Stimulated activated CD4-positive, alpha-beta T cell treated with anti-CD3 and anti-CD28 coated beads, Interleukin-1b, Interleukin-23, amount 100 ng/mL, for 48 hours (primary cell): Measurements from ENCODE around the gene PNPLA5.
"Not testable (repeated sequence)": the region's sequence is repeated elsewhere in the genome, so short reads cannot be mapped to it uniquely, and the experiment has no call there.

Source experiments
- DNase-seq: peaks from one replicate; pipeline ENCODE4 v3.0.0-alpha.2; 2020

PNPLA5 gene, protein sequence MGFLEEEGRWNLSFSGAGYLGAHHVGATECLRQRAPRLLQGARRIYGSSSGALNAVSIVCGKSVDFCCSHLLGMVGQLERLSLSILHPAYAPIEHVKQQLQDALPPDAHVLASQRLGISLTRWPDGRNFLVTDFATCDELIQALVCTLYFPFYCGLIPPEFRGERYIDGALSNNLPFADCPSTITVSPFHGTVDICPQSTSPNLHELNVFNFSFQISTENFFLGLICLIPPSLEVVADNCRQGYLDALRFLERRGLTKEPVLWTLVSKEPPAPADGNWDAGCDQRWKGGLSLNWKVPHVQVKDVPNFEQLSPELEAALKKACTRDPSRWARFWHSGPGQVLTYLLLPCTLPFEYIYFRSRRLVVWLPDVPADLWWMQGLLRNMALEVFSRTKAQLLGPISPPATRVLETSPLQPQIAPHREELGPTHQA

DNA sequence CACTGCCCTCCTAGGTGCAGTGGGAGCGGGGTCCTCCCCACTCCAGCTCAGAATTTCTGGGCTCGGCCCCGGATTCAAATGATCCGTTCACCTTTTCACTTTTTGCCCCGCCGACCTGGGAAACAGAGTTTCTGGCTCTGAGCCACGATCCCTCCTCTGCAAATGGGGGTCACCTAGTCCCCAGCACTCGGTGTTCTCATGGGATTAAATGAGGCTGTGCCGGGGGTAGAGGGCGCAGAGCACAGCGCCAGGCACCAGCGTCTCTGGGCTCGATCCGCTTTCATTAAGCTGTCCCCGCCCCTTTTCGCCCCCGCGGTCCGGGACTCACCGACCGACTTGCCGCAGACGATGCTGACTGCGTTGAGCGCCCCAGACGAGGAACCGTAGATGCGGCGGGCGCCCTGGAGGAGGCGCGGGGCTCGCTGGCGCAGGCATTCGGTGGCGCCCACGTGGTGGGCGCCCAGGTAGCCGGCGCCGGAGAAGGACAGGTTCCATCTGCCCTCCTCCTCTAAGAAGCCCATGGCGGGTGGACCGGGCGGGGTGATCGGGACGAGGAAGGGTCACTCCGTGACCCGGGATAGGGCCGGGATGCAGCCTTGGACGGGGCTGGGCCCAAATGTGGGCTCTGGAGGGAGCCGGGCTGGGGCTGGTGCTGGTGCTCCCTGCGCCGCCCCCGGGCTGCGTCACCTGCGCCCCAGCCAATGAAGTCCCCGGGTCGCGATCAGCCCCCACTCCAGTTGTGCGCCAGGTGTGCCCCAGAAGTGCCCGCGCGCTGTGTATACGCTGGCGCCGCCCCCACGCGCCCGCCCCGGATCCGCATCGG is at the start of gene PNPLA5:
TSS of gene PNPLA5 (minus strand) at position 654 of the 823 bp plus-strand sequence. CDS start at position 521, 133 bp downstream.
- DNase-seq: peak; percentile 31

DNA sequence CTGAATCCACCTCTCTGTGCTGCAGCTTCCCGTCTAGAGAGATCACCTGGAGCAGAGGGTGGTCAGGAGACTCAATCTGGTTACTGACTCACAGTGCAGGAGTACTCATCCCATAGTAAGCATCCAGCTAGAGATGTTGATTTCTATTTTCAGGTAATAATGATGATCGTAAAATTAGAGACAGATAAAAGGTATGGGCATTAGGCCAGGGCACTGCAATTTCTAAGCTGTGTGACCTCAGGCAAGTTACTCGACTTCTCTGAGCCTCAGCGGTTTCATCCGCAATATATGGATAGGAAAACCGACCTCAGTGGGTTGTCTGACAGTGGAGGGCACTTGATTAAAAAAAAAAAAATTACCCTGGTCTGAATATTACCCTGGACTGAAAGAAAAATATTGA is 49.6 kb upstream of the PNPLA5 start:
- DNase-seq: no peak

DNA sequence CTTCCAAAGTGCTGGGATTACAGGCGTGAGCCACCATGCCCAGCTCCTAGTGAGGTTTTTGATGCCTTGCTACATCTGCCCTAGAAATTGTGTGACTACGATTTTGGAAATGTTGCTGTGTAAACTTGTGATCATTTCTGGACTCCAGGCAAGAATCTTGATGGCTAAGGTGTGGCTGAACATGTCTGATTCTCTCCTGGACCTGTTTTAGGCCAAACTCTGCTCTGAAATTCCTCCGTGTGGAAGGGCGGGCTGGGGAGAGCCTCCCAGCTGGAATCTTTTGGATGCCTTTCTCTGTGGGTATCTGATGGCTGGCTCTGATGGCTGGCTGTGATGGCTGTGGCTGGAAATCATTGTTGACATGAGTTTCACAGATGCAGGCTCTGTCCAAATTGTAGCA is 40.0 kb upstream of the PNPLA5 start:
- DNase-seq: no peak

DNA sequence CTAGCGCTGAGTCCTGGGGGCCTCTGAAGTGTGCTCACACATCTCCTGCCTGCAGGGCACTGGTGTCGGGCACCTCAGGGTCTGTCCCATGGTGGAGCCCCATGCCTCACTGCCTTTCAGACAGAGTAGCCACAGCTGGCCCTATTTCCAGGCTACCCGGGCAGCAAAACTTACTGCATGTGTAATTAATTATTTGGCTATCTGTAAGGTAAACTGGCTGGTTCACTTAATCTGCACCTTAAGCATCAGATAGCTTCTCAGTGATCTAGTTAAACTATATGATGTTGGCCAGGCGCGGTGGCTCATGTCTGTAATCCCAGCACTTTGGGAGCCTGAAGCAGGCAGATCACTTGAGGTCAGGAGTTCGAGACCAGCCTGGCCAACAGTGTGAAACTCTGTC is 37.1 kb upstream of the PNPLA5 start:
- no peak for DNase-seq

DNA sequence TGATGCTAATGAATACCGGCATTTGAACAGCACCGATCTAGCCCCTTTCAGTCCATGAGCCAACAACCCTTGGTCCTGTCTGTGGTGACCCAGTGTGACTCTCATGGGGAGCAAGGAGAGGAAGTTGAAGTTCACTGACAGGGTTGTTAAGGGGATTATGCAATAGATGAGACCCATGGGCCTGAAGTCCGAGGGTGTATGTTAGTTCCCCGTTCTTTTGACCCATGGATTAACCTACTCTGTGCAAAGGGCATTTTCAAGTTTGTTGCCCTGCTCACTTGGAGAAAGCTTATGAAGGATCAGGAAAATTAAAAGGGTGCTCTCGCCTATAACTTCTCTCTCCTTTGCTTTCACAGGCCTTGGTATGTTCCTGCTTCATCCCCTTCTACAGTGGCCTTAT is 36.7 kb upstream of the PNPLA5 start:
- DNase-seq: no peak

DNA sequence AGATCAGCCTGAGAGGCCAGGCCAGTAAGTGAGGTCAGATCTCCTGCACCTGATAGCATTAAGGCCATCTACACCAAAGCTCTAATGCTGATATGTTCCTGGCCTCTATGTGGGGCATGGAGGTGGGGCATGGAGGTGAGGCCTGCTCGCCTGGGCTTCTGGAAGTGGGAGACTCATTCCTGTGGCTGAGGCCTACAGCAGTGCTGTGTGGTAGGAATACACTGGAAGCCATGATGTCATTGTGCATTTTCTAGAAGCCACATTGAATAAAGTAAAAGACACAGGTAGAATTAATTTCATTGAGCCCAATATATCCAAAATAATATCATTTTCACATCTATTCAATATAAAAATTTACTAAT is 34.5 kb upstream of the PNPLA5 start:
- DNase-seq: no peak

DNA sequence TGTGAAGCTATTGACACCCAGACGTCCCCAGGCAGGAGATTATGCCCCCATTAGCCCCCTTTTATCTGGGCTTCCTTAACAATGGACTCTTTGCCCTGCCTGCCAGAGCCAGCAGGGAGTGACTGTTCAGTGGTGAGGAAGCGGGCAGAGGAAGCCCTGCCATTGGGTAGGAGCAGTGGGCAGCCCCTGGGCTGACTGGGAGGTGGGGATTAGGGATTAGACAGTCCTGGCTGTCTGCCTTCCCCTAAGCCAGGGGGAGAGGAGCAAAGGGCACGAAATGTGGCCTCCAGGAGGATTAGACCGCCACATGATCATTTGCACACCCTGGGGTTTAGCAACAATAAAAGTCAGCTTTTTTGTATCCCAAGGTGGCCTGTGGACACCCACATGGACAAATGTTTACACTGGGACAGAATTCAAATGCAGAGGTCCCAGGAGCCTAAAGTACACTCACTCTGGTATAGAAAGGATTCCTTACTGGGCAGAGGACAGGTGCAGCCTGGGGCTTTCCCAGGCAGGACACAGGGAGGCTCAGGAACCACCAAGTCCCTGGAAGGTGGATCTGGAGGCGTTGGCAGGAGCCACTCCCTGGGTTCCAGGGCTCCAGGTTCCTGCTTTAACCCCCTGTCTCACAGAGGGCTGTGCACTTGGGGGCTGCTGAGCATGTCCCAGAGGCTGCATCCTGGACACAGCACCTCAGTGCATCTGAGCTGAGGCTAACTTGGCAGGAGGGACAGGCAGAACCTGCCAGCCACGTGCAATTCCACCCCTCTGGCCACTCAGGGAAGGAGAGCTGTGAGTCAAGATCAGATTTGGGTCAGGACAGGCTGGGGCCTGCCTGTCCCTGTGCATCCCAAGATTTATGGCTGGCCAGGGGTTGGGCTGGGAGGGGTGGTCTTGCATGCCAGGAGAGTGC is 33.9 kb upstream of the PNPLA5 start:
- no peak for DNase-seq

DNA sequence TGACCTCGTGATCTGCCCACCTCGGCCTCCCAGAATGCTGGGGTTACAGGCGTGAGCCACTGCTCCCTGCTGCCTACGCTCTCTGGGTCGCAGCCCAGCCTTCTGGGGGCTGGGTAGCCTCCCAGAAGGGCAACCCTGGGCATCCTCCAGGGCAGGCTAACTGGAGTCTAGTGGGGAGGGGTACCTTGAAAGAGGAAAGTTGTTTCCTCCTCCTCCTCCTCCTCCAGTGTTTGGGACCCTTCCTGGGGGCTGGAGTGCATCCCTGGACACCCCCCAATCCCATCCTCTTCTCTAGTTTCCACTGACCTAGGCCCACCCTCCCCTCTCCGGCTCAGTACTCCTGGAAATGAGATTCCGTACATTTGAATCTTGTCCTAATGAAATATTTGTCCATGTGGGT is 33.1 kb upstream of the PNPLA5 start:
- no peak for DNase-seq

DNA sequence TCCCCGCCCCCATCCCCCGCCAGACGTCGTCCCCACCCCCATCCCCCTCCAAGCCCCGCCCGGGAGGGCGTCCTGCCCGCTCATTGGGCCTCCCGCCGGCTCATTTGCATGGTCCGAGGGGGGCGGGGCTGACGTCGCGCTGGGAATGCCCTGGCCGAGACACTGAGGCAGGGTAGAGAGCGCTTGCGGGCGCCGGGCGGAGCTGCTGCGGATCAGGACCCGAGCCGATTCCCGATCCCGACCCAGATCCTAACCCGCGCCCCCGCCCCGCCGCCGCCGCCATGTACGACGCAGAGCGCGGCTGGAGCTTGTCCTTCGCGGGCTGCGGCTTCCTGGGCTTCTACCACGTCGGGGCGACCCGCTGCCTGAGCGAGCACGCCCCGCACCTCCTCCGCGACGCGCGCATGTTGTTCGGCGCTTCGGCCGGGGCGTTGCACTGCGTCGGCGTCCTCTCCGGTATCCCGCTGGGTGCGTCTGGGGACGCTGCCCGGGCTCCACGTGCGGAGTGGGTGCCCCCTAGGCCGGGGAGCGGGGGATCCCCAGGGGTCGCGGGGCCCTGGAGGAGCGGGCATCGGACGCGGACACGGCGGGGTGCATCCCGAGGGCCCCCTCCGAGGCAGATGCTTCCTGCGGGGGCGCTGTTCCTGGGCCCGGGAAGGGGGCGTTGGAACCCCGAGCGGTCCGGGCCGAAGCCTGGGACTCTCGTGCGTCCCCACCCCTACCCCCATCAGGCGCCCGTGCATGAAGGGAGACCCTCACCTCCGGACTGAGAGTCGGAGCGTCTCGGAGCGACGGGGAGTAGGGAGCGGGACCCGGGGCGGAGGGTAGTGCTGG is 32.0 kb upstream of the PNPLA5 start, which contains the start of gene PNPLA3:
TSS of gene PNPLA3 (plus strand) at position 175 of the 834 bp plus-strand sequence. CDS start at position 282, 107 bp downstream.
- DNase-seq: peak; percentile 74

DNA sequence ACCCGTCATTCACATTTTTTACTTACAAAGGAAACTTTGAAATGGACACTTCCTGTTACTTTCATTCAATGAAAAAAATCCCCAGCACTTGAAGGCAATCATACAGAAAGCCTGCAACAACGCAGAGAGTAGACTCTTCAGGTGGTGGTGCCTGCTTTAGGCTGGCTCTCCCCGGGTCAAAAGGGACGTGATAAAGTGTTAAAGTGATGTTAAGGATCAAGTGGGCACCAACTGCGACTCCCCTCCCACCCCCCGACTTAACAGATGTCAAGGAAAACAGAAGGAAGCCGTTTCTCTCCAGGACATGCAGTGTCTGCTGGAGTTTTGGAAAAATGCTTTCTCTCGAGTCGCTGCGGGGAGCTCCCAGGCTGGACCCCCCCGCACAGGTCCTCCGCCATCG is 31.4 kb upstream of the PNPLA5 start:
- DNase-seq: no peak

DNA sequence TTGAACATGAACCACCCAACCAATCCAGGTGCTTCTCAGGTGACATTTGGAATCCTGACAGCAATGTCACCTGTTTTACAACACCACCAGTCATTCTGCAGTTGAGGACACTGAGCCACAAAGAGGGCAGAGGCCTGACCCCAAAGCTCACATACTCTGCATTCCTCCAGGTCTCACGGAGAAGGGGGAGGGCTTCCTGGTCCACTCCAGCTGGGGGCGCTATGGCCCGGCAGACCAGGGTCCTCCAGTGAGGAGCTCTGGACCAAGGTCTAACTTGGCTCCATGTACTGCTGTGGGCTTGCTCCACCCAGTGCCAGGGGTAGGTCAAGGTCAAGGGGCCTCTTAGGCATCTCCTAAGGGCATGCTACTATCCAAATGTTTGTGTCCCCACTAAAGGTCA is 30.3 kb upstream of the PNPLA5 start:
- no peak for DNase-seq

DNA sequence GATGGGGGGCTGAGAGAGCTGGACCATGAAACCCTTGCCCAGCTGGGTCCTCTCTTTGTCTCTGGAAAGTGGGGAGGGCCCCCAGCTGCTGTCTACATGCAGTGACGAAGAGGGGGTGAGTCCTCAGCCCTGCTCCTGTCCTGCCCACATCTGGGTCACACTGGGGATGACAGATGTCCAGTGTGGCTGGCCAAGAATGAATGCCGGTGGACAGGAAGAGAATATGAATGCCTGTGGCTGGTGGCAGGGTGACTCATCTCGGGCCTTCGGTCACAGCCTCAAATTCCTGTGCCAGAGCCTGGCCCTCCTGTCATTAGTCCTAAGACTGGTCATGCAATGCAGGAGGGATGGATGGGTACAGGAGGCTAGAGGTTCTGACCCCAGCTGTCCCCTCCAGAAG is 29.6 kb upstream of the PNPLA5 start:
- no peak for DNase-seq

DNA sequence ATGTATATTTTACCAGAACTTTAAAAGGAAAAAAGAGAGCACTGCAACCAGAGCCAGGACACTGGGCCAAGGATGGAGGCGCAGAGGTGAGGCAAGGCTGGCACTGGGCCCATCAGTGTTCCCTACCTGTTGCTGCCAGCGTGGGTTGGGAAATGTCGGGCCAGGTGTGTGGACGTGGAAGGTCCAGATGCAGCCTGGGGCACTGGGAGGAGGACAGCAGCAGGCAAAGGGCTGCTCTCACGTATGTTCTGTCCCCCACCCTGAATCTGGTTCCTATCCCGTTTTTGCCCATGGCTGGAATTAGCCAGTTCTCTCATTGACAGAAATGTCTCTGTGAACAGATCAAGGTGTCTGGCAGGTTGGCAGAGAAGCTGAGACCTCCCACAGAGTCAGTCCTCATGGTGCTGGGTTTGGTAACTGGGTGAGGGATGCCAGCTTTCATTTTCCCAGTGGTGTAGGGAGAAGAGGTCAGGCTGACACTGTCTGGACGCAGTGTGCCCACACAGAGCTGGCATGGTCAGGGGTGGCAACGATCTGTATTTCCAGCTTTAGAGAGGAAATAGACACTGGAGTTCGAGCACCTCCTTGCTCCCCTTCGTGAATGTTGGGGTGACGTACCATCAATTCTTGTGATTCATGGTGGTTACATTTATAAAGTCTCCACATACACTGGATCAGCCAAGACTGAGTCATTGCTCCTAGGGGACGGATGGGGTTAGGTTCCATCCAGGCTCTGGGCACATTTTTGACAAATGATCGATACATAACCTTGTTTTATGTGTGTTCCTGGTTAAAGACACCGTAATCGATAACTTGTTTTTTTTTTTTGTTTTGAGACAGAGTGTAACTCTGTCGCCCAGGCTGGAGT is 27.5 kb upstream of the PNPLA5 start:
- no peak for DNase-seq

DNA sequence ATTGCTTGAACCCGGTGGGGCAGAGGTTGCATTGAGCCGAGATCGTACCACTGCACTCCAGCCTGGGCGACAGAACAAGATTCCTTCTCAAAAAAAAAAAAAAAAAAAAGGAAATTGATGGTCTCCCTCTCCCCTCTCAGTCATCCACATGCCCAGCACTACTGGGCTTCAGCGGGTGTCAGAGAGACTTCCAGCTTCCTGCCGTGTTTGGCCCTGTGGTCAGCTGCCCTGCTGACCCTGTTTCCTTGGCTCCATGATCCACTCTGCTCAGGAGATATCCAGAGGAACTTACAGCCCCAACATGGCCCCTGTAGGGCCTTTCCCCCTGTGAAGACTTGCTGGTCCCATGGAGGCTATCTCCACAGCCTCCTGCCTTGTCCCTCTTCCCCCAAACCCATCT is 25.7 kb upstream of the PNPLA5 start:
- no peak for DNase-seq

DNA sequence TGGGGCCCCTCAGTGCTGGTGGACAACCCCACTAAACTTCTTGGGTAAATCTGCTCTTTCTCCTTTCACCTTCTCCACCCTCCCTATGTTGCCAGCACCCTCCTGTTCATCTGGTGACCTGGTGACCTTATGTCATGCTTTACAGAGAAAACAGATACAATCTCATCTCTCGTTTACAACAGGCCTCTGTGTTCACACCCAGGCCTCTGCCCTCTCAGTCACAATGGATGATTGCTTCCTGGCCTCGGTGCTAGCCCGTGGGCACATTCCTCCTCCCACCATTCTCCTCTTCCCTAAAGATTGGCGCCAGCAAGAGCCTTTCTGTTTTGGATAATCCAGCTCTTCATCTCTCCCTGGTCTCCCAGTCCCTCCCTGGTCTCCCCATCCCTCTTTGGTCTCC is 19.5 kb upstream of the PNPLA5 start:
- no peak for DNase-seq

DNA sequence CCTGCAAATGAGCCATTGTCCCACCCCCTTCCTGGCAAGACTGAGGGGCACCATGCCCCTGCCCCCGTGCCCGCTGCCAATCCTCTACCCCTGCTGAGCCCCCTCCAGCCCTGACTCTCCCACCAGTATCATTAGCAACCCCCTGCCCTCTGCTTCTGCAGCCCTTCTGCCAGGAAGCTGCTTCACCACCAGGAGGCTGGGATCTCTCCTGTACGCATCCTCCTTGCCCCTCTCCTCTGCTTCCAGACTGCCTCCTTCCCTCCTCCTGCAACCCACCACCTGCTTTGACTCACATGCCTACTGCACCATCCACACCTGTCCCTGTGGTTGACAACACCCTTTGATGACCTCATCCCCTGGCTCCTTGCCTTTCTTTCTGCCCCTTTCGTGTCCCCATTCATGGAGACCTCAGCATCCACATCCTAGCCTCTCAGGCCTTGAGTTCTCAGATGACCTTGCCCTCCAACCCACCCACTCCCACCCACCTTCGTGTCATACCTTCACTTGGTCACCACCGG is 18.4 kb upstream of the PNPLA5 start:
- no peak for DNase-seq

DNA sequence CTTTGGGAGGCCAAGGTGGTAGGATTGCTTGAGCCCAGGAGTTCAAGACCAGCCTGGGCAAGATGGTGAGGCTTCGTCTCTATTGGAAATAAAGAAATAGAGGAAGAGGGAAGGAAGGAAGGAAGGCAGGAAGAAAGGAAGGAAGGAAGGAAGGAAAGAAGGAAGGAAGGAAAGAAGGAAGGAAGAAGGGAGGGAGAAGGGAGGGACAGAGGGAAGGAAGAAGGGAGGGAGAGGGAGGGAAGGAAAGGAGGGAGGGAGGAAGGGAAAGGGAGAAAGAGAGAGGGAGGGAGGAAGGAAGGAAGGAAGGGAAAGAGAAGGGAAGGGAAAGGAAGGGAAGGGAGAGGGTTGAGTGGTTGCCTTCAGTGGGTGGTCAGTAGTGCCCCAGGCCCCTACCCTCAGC is 17.9 kb upstream of the PNPLA5 start:
- DNase-seq: no peak

DNA sequence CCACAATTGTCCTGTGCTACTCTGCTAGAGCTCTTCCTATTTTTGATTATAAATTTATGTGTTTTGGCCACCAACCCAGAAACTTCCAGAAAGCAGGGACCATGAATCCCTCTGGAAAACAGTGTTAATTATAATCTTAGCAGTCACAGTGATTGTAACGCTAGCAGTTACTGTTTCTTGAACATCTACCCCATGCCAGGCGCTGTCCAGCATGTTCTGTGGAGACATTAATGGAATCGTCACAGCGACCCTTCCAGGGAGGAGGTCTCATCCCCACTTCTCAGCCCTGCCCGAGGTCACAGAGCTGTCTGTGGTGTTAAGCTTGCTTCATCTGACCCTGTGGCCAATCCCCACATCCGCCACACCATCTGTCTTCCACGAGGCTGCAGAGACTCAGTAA is 13.9 kb upstream of the PNPLA5 start:
- DNase-seq: no peak

DNA sequence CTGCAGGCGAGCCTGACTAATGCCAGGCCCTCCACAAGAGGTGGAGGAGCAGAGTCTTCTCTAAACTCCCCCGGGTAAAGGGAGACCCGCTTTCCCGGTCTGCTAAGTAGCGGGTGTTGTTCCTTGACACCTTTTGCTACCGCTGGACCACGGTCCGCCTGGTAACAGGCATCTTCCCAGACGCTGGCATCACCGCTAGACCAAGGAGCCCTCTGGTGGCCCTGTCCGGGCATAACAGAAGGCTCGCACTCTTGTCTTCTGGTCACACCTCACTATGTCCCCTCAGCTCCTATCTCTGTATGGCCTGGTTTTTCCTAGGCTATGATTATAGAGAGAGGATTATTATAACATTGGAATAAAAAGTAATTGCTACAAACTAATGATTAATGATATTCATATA is 12.6 kb upstream of the PNPLA5 start:
- peak; percentile 30 for DNase-seq

DNA sequence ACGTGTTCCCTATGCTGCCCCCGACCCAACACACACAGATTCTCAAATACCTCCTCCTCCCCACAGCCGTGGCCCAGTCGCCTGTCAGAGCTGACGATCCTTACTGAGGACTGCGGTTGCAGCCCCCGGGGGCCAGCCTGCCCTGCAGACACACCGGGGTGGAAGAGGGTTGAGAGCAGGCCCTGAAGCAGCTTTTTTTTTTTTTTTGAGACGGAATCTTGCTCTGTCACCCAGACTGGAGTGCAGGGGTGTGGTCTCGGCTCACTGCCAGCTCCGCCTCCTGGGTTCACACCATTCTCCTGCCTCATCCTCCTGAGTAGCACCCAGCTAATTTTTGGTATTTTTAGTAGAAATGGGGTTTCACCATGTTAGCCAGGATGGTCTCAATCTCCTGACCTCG is 11.2 kb upstream of the PNPLA5 start:
- DNase-seq: not testable (repeated sequence)
